A673 (cell line): ENCODE data around the gene PHACTR2. TPM values are rescaled to one million over a fixed set of nuclear protein-coding genes. Genes with fewer than 3 reads are reported as not detected.

Experiments used
- BruUV-seq: library from RNA; stranded (reverse); fragments of 400-500 nt; replicated peaks from 2 replicates; lab custom pipeline; 2021; lab: Mats Ljungman, UMichigan
- CTCF ChIA-PET: fragments of 300-600 bp; sonication (Branson Sonifier 250); formaldehyde crosslinking; loops from one replicate; lab custom pipeline; 2022; ENCODE audit warnings: antibody characterized with exemption; lab: Charles Lee
- POLR2A ChIA-PET: fragments of 300-600 bp; sonication (Branson Sonifier 250); formaldehyde crosslinking; loops from one replicate; lab custom pipeline; 2022; ENCODE audit warnings: antibody characterized with exemption; ENCODE audit not compliant: low non-redundant PET; lab: Charles Lee
- DNase-seq: peaks from one replicate; pipeline ENCODE4 v3.0.0-alpha.2; 2015; ENCODE audit warnings: low spot score
- H3K27ac ChIP-seq: fragments of 200-600 bp; sonication (generic); 2 replicates; pipeline ENCODE4 v1.5.1; 2016; ENCODE audit warnings: mixed run types, low read depth, mild to moderate bottlenecking, mixed read lengths, antibody characterized with exemption, low read length; ENCODE audit not compliant: poor library complexity, severe bottlenecking
- H3K27me3 ChIP-seq: fragments of 200-600 bp; sonication (generic); replicated peaks from 2 replicates; pipeline ENCODE4 v1.6.1; 2017; ENCODE audit warnings: mixed run types, low read depth, mild to moderate bottlenecking, mixed read lengths, antibody characterized with exemption, low read length; ENCODE audit not compliant: insufficient read depth, poor library complexity
- H3K36me3 ChIP-seq: fragments of 200-600 bp; sonication (generic); 2 replicates; pipeline ENCODE4 v1.6.1; 2016; ENCODE audit warnings: mixed run types, mild to moderate bottlenecking, mixed read lengths, antibody characterized with exemption, low read length; ENCODE audit not compliant: insufficient read depth, poor library complexity, severe bottlenecking
- H3K4me1 ChIP-seq: fragments of 200-600 bp; sonication (generic); 2 replicates; pipeline ENCODE4 v1.6.1; 2017; ENCODE audit warnings: mixed run types, mild to moderate bottlenecking, mixed read lengths, antibody characterized with exemption, low read length; ENCODE audit not compliant: insufficient read depth, poor library complexity, severe bottlenecking
- H3K4me3 ChIP-seq: fragments of 200-600 bp; sonication (generic); 2 replicates; pipeline ENCODE4 v1.5.1; 2016; ENCODE audit warnings: low read depth, mixed run types, mild to moderate bottlenecking, mixed read lengths, low read length; ENCODE audit not compliant: poor library complexity, severe bottlenecking
- H3K9me3 ChIP-seq: fragments of 200-600 bp; sonication (generic); 2 replicates; pipeline ENCODE4 v1.6.1; 2016; ENCODE audit warnings: mixed run types, low read depth, mild to moderate bottlenecking, mixed read lengths, antibody characterized with exemption, low read length; ENCODE audit not compliant: poor library complexity, severe bottlenecking
- EZH2 ChIP-seq: fragments of 200-600 bp; sonication (generic); IDR thresholded peaks from 2 replicates; pipeline ENCODE4 v1.6.1; 2017; ENCODE audit warnings: borderline replicate concordance, low read depth, mild to moderate bottlenecking, mixed read lengths, antibody characterized with exemption, low read length; ENCODE audit not compliant: poor library complexity, severe bottlenecking
- intact Hi-C: fragments of 100-400 bp; cut with micrococcal nuclease; formaldehyde crosslinking; loops from one replicate; pipeline ENCODE4 v1.10.0; 2022; ENCODE audit not compliant: unreplicated experiment
- total RNA-seq: library from RNA; stranded (reverse); gene quantifications from 2 replicates; pipeline ENCODE4 v1.2.3, GENCODE V29; 2021
- TF ChIP-seq, protein P1 (sequence below): fragments of 300-800, 200-600 bp; sonication (generic); conservative IDR thresholded peaks from 2 replicates; pipeline ENCODE4 v1.5.1; 2017; ENCODE audit warnings: low read depth, mild to moderate bottlenecking, antibody characterized with exemption, low read length, moderate library complexity, mixed read lengths

The PHACTR2 gene
- total RNA-seq, 1 experiment from 2014 or later: 2.4 TPM

DNA sequence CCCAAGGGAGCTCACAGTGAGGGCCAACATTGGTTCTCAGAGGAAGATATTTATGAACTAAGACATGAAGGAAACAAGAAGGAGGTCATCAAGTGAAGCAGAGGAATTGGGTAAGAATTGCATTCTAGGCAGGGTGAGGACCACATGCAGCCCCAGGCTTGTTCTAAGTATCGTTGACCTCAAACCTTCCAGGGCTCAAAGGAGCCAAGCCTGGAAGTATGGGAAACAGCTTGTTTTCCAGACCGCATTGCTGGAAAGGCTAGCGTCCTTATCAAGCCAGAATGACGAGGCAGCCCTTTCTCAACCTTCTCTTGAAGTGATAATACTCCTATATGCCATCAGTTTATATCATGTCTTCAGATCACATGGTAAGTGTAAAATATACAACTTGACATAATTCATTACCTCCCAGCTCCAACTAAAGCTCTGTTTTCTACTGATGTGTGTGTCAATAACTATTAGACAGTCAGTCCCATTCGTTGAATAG, 79.6 kb downstream of the PHACTR2 start:
- no TSS peak for BruUV-seq
- Histone ChIP-seq H3K4me3 (no peak overlapping the region), H3K9me3 (no peaks in the 10 kb centered on the region), H3K27me3 (no peaks in the 10 kb centered on the region), H3K4me1 (no peaks in the 10 kb centered on the region), H3K36me3 (no peaks in the 10 kb centered on the region), H3K27ac (no peak overlapping the region)
- intact Hi-C loops: no loop called here
- TF ChIP-seq, protein P1, sequence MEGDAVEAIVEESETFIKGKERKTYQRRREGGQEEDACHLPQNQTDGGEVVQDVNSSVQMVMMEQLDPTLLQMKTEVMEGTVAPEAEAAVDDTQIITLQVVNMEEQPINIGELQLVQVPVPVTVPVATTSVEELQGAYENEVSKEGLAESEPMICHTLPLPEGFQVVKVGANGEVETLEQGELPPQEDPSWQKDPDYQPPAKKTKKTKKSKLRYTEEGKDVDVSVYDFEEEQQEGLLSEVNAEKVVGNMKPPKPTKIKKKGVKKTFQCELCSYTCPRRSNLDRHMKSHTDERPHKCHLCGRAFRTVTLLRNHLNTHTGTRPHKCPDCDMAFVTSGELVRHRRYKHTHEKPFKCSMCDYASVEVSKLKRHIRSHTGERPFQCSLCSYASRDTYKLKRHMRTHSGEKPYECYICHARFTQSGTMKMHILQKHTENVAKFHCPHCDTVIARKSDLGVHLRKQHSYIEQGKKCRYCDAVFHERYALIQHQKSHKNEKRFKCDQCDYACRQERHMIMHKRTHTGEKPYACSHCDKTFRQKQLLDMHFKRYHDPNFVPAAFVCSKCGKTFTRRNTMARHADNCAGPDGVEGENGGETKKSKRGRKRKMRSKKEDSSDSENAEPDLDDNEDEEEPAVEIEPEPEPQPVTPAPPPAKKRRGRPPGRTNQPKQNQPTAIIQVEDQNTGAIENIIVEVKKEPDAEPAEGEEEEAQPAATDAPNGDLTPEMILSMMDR: no peak
- TF ChIP-seq EZH2: no peak
- ChIA-PET POLR2A (no interaction called here), CTCF (no interaction called here)
- no peak for DNase-seq

DNA sequence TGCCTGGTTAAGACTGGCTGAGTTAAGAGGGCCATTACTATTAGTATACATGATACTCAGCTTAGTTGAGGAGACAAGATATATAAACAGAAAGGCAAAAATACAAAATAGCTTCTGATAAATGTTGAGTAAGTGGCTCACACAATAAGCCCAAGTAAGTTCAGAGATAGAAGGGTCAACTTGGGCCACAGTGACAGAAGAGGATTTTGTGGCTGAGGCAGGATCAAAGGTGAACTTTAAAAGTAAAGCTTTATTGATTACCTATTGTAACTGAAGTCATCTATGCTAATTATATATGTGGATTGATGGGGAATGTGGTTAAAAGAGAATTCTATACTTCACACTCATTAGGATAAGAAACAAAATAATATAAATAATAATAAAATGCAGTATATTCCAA, 80.8 kb downstream of the PHACTR2 start:
- intact Hi-C loops: no loop called here
- CTCF ChIA-PET: no interaction called here
- no TSS peak for BruUV-seq
- Histone ChIP-seq H3K36me3 (no peaks in the 10 kb centered on the region), H3K4me3 (no peak overlapping the region), H3K27ac (no peak overlapping the region), H3K9me3 (no peaks in the 10 kb centered on the region), H3K4me1 (no peaks in the 10 kb centered on the region), H3K27me3 (no peaks in the 10 kb centered on the region)
- POLR2A ChIA-PET: interaction anchor here (0.7 kb wide), 1 partner anchor 8 kb away, joined by 3 read pairs; no protein-coding TSS in a partner anchor
- DNase-seq: no peak
- TF ChIP-seq EZH2: no peak
- TF ChIP-seq, protein P1: no peak

DNA sequence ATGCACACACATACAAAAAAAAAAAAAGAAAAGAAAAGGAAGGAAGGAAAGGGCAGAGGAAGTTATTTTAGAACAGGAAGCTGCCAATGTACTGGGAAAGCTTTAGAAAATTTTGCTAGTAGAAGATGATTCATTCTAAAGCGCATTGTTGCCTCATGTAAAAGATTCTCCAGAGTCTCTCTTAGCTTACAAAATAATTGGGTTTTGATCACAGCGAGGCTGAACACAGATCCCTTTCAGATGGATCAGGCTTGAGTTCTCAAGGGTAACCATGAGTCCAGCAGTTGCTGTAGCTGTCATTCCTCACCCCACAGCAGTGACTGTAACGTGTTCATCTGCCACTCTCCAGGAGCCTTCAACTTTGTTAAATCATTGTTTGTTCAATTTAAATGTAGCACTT, 81.9 kb downstream of the PHACTR2 start:
- Histone ChIP-seq H3K36me3 (no peaks in the 10 kb centered on the region), H3K9me3 (no peaks in the 10 kb centered on the region), H3K4me3 (no peak overlapping the region), H3K27me3 (peaks cover 1% of the 10 kb centered on the region), H3K4me1 (no peaks in the 10 kb centered on the region), H3K27ac (no peak overlapping the region)
- TF ChIP-seq EZH2: no peak
- TF ChIP-seq, protein P1: no peak
- DNase-seq: peak; percentile 10
- CTCF ChIA-PET: no interaction called here
- no TSS peak for BruUV-seq
- intact Hi-C loops: no loop called here
- POLR2A ChIA-PET: no interaction called here
